GM13977 (cell line): Measurements from ENCODE around the gene SLC5A2.

Experiments used
- DNase-seq: peaks from one replicate; pipeline ENCODE4 v3.0.0; 2012; ENCODE audit warnings: low spot score
- in situ Hi-C: fragments of 300-500 bp; cut with MboI; formaldehyde crosslinking; loops from one replicate; pipeline ENCODE4 v1.12.0; 2022; ENCODE audit warnings: low sequenced_read_pairs, low pct_unique_long_range_greater_than_20kb, mixed read lengths, inconsistent platforms; ENCODE audit not compliant: unreplicated experiment
- TF ChIP-seq, protein P1 (sequence below): IDR thresholded peaks from 2 replicates; pipeline ENCODE4 v1.5.1; 2012; ENCODE audit warnings: mild to moderate bottlenecking, control low read depth; ENCODE audit not compliant: insufficient read depth; ENCODE audit errors: extremely low read depth, missing control alignments

The SLC5A2 gene

GRCh38 chr16:31459687-31460581 lies 23.0 kb upstream of the SLC5A2 start:
- in situ Hi-C loops = loop anchor here (25.0 kb wide), 1 partner anchor 402 kb away; the partner anchor contains the start of gene ZNF267
- peak; percentile 99 for DNase-seq
- TF ChIP-seq, protein P1, sequence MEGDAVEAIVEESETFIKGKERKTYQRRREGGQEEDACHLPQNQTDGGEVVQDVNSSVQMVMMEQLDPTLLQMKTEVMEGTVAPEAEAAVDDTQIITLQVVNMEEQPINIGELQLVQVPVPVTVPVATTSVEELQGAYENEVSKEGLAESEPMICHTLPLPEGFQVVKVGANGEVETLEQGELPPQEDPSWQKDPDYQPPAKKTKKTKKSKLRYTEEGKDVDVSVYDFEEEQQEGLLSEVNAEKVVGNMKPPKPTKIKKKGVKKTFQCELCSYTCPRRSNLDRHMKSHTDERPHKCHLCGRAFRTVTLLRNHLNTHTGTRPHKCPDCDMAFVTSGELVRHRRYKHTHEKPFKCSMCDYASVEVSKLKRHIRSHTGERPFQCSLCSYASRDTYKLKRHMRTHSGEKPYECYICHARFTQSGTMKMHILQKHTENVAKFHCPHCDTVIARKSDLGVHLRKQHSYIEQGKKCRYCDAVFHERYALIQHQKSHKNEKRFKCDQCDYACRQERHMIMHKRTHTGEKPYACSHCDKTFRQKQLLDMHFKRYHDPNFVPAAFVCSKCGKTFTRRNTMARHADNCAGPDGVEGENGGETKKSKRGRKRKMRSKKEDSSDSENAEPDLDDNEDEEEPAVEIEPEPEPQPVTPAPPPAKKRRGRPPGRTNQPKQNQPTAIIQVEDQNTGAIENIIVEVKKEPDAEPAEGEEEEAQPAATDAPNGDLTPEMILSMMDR = no peak

DNA sequence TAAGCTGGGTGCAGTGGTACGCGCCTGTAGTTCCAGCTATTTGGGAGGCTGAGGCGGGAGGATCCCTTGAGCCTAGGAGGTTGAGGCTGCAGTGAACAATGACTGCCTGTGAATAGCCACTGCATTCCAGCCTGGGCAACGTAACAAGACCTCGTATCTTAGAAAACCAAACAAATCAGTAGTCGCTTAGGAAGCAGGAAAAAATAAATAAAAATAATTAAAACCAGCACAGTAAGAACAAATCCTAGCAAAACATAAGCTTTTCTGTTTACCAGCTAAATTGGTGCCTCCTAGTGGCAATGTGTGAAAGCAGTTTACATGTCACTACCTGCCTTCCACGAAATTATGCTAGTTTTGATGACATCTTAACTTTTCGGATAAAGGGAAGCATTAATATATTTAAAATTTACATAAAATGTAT lies 22.3 kb upstream of the SLC5A2 start:
- in situ Hi-C loops = loop anchor here (25.0 kb wide), 1 partner anchor 402 kb away; the partner anchor contains the start of gene ZNF267
- TF ChIP-seq, protein P1 = peak; percentile 67
- DNase-seq = peak; percentile 45

DNA sequence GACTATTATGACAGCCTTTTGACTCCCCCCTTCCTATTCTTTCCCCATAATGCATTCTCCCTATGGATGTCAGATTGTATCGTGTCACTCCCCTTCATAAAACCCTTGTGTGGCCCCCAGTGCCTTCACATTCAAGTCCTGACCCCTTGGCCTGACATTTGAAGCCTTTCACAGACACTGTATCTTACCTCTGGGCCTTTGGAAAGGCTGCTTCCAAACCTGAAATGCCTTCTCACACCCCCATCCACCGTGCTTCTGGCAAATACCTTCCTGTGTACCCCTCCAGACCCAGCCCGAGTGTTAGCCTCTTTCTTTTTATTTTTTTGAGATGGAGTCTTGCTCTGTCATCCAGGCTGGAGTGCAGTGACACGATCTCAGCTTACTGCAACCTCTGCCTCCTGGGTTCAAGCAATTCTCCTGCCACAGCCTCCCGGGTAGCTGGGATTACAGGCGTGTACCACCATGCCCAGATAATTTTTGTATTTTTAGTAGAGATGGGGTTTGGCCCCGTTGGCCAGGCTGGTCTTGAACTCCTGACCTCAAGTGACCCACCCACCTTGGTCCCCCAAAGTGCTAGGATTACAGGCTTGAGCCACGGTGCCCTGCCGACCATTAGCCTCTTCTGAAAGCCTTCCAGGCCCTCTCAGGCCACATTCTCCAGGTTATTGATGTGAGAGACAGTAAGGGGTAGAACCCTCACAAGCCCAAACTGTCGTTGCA lies 21.6 kb upstream of the SLC5A2 start:
- DNase-seq = no peak
- in situ Hi-C loops = loop anchor here (25.0 kb wide), 1 partner anchor 401 kb away; the partner anchor contains the start of gene ZNF267
- TF ChIP-seq, protein P1 = no peak

GRCh38 chr16:31461921-31462804 lies 20.8 kb upstream of the SLC5A2 start:
- in situ Hi-C loops = loop anchor here (25.0 kb wide), 1 partner anchor 400 kb away; the partner anchor contains the start of gene ZNF267
- TF ChIP-seq, protein P1 = no peak
- no peak for DNase-seq

DNA sequence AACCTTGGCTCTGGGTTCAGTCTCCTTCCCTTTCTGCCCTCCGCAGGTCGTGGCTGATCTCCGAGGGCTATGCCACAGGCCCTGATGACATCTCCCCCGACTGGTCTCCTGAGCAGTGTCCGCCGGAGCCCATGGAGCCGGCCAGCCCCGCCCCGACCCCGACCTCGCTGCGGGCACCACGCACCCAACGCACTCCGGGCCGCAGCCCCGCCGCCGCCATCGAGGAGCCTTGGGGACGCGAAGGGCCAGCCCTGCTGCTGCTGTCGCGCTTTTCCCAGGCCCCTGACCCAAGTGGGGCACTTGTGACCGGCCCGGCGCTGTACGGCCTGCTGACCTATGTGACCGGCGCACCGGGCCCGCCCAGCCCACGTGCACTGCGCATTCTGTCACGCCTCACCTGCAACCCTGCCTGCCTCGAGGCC lies 18.6 kb upstream of the SLC5A2 start:
- in situ Hi-C loops = loop anchor here (25.0 kb wide), 1 partner anchor 398 kb away; the partner anchor contains the start of gene ZNF267
- TF ChIP-seq, protein P1 = no peak
- DNase-seq = no peak
